Mesothelial cell of epicardium (in vitro differentiated cells): ENCODE measurements around the gene ZDHHC22. TPM values are rescaled to one million over a fixed set of nuclear protein-coding genes. Genes with fewer than 3 reads are reported as not detected.

Experiments
- DNase-seq, 2 experiments: peaks; one replicate each; pipeline ENCODE4 v3.0.0; 2021; ENCODE audit warnings: low spot score in 2 of 2; ENCODE audit not compliant: unreplicated experiment in 2 of 2
- H3K27ac Mint-ChIP-seq: 2 replicates; pipeline ENCODE4 v1.8.0; 2021; ENCODE audit warnings: mixed read lengths
- H3K27me3 Mint-ChIP-seq: 2 replicates; pipeline ENCODE4 v1.8.0; 2021; ENCODE audit warnings: low read depth, mixed read lengths
- H3K36me3 Mint-ChIP-seq: 2 replicates; pipeline ENCODE4 v1.8.0; 2021; ENCODE audit warnings: mixed read lengths
- H3K4me1 Mint-ChIP-seq: 2 replicates; pipeline ENCODE4 v1.8.0; 2021; ENCODE audit warnings: mixed read lengths
- H3K4me3 Mint-ChIP-seq: 2 replicates; pipeline ENCODE4 v1.8.0; 2021; ENCODE audit warnings: mild to moderate bottlenecking, moderate library complexity, mixed read lengths
- H3K9me3 Mint-ChIP-seq: 2 replicates; pipeline ENCODE4 v1.8.0; 2021; ENCODE audit warnings: mixed read lengths
- CTCF ChIP-seq: fragments of 200-600 bp; sonication (generic); IDR thresholded peaks from one replicate; pipeline ENCODE4 v1.5.0; 2021; ENCODE audit warnings: antibody characterized with exemption; ENCODE audit not compliant: unreplicated experiment
- total RNA-seq: library from RNA; stranded (reverse); gene quantifications from 3 replicates; pipeline ENCODE4 v1.2.1, GENCODE V29; 2021

Gene ZDHHC22
- total RNA-seq, 1 donor from 2014 or later = not detected

GRCh38 chr14:77145975-77146740 lies 4.6 kb upstream of the ZDHHC22 start:
- Mint-ChIP-seq H3K4me1 (peaks cover 3% of the 10 kb centered on the region), H3K27ac (no peak overlapping the region), H3K9me3 (no peaks in the 10 kb centered on the region), H3K27me3 (peaks cover 69% of the 10 kb centered on the region), H3K36me3 (no peaks in the 10 kb centered on the region), H3K4me3 (no peak overlapping the region)
- DNase-seq = no peak
- no peak for TF ChIP-seq CTCF

GRCh38 chr14:77144412-77145115 lies 3.0 kb upstream of the ZDHHC22 start:
- Mint-ChIP-seq H3K36me3 (no peaks in the 10 kb centered on the region), H3K27ac (no peak overlapping the region), H3K4me3 (no peak overlapping the region), H3K9me3 (no peaks in the 10 kb centered on the region), H3K27me3 (peaks cover 80% of the 10 kb centered on the region), H3K4me1 (peaks cover 12% of the 10 kb centered on the region)
- DNase-seq = no peak
- TF ChIP-seq CTCF = no peak

- Mint-ChIP-seq H3K36me3 (no peaks in the 10 kb centered on the region), H3K27me3 (peaks cover 88% of the 10 kb centered on the region), H3K4me1 (peaks cover 17% of the 10 kb centered on the region), H3K9me3 (no peaks in the 10 kb centered on the region), H3K27ac (no peak overlapping the region), H3K4me3 (no peak overlapping the region)
- TF ChIP-seq CTCF = no peak
- no peak for DNase-seq
These were observed 1.5 kb upstream of the ZDHHC22 start for GRCh38 chr14:77143071-77143470.

- no peaks in the 10 kb centered on the region for H3K36me3 Mint-ChIP-seq
- peaks cover 93% of the 10 kb centered on the region for H3K27me3 Mint-ChIP-seq
These were observed 612 bp upstream of the ZDHHC22 start for GRCh38 chr14:77142005-77142800.

More at GRCh38 chr14:77142005-77142800, 612 bp upstream of the ZDHHC22 start:
- TF ChIP-seq CTCF = no peak
- H3K4me1 Mint-ChIP-seq = peaks cover 17% of the 10 kb centered on the region
- DNase-seq = no peak
- H3K27ac Mint-ChIP-seq = no peak overlapping the region
- H3K9me3 Mint-ChIP-seq = no peaks in the 10 kb centered on the region
- peak overlapping the region; percentile 61 for H3K4me3 Mint-ChIP-seq
